GM21367 (cell line): ENCODE results near the gene S100A16.
"Not testable (repeated sequence)": the region's sequence is repeated elsewhere in the genome, so short reads cannot be mapped to it uniquely, and the experiment has no call there.

Experiments
- ATAC-seq: cut with Tn5 transposase; IDR thresholded peaks from one replicate; pipeline ENCODE4 v1.9.1; 2021; ENCODE audit not compliant: unreplicated experiment

Gene S100A16

DNA sequence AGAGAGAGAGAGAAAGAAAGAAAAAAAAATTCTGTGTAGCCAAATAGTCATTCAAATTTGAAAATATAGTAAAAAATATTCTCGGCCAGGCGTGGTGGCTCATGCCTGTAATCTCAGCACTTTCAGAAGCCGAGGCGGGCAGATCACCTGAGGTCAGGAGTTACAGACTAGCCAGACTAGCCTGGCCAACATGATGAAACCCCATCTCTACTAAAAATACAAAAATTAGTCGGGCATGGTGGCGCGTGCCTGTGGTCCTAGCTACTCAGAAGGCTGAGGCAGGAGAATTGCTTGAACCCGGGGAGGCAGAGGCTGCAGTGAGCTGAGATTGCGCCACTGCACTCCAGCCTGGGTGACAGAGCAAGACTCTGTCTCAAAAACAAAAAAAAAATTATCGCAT is 24.9 kb downstream of the S100A16 start:
- not testable (repeated sequence) for ATAC-seq

DNA sequence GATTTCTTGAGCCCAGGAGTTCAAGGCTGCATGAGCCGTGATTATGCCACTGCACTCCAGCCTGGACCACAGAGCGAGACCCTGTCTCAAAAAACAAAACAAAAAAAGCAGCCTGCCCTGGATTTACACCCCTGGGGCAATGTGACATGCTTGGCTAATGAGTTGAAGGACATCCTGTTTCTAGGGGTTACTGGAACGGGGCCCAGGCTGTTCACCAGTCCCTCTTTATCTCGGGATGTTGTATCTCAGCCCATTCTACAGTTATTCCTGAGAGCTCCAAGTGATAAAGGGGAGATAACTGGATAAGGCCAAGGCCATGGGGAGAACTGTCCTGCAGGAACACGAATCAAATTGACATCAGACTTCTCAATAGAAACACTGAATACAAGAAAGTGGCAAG is 25.6 kb downstream of the S100A16 start:
- no peak for ATAC-seq

DNA sequence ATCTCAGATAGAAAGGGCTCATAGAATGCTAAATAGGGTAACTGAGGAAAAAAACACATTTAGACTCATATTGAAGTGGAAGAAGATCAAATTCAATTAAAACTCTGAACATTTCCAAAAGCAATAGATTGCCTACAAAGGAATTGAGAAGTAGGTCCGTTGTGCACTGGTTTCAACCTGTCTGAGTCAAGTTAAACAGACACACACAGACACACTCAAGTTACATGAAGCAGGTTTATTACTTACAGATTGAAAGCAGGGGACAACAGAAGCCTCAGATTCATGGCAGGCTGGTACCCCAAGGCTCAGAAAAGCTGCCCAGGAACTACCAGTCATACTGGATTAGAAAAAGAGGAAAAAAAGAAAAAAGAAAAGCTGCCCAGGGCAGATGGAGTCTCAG is 26.6 kb downstream of the S100A16 start:
- ATAC-seq = no peak

DNA sequence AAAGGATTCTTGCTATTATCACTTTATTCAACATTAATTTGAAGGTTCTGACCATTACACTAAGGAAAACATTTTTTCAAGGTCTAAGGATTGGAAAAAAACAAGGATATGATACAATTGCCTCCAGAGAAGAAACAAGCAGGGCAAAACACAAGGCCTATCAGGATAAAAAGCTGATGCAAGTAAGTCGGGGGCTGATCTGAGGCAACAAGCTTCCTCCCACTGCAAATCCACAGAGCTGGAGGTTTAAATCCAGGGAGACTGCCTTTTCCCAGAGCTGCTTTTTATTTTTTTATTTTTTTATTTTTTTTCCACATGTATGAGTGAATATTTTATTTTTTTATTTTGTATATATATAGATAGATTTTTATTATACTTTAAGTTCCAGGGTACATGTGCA is 27.9 kb downstream of the S100A16 start:
- ATAC-seq = no peak

DNA sequence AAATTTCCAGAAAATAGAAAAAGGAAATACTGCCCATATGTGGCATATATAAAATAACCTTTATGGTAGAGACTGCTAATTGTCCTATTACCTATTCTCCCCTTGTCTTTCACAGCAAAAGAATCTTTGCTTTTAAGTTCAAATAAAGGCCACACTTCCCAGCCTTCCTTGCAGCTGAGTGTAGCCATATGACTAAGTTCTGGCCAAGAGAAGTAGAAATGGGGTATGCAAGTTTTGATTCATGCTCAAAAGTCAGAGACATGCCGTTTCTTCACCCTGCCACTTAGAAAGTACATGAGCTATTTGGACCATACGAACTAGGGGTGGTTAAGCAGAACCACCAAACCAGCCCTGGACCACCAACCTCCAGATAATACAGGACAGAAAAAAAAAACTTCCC is 29.0 kb downstream of the S100A16 start:
- ATAC-seq = no peak

DNA sequence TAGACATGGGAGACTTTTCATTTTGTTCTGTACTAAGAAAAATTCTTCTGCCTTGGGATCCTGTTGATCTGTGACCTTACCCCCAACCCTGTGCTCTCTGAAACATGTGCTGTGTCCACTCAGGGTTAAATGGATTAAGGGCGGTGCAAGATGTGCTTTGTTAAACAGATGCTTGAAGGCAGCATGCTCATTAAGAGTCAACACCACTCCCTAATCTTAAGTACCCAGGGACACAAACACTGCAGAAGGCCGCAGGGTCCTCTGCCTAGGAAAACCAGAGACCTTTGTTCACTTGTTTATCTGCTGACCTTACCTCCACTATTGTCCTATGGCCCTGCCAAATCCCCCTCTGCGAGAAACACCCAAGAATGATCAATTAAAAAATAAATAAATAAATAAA is 29.4 kb downstream of the S100A16 start:
- not testable (repeated sequence) for ATAC-seq

DNA sequence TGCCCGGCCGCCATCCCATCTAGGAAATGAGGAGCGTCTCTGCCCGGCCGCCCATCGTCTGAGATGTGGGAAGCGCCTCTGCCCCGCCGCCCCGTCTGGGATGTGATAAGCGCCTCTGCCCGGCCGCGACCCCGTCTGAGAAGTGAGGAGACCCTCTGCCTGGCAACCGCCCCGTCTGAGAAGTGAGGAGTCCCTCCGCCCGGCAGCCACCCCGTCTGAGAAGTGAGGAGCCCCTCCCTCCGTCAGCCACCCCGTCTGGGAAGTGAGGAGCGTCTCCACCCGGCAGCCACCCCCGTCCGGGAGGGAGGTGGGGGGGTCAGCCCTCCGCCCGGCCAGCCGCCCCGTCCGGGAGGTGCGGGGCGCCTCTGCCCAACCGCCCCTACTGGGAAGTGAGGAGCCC is 30.1 kb downstream of the S100A16 start:
- not testable (repeated sequence) for ATAC-seq

DNA sequence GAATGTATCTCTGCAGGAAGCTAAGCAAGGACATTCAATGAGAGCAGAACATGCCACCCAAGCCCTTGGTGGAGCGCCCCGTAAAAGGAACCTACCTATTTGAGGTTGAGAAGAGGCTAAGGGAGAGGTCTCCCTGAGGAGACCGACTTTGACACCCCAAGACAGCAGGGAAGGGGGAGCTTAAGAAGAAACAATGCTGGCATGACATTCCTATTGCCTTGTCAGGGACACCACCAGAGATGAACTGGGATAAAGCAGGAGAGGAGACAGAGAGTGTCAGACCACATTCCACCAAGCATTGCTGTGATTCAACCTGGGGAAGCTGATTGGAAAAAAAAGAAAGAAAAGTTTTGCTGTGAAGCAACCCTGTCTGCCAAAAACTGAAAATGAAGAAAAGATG is 34.0 kb downstream of the S100A16 start:
- ATAC-seq = no peak

DNA sequence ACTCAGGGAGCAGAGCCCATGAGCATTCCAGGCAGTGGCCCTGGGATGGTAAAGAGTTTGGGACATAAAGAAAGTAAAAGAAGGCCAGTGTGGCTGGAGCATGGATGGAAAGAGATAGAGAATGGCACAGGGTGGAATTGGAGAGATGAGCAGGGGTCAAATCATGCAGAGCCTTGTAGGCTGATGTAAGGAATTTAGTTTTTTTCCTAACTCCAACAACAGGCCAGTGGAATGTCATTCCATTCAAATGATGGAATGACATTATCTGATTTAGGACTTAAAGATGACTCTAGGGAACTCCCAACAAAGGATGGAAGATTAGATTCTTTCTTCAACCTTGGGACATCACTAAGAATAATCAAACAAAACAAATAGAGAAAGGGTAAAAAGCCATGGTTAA is 34.4 kb downstream of the S100A16 start:
- no peak for ATAC-seq

DNA sequence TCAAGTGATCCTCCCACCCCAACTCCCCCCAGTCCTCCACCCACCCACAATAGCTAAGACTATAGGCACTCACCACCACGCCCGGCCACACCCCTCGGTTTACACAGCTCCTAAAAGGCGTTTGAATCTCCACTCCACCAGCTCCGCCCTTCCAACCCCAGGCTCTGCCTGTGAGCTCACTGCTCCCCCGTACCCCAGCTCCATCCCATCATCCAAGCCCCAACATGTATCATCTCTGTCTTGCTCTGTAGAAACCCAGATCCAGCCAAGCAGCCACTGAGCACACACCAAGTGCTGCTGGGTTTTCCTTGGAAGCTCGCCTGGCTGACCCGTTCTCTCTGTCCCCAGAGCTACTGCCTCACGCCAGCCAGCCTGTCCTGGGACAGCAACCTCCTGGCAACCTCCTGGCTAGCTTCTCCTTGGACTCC is 35.3 kb downstream of the S100A16 start:
- ATAC-seq = no peak

DNA sequence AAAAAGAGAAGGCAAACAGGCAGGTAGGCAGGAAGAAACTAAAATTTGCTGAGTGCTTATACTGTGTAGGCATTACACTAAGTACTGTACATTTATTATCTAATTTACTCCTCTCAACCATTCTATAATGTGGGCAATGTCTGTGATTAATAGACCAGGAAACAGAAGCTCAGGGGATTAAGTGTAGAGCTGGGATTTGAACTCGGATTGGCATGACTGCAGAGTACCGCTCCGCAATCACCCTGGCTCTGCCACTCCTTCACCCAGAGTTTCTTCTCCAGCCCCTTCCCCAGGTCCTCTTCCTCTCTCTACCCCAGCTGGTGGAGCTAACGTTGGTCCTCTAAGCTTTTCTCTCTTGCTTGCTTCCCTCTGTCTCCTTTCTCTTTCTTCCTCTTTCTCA is 35.8 kb downstream of the S100A16 start:
- ATAC-seq = no peak

DNA sequence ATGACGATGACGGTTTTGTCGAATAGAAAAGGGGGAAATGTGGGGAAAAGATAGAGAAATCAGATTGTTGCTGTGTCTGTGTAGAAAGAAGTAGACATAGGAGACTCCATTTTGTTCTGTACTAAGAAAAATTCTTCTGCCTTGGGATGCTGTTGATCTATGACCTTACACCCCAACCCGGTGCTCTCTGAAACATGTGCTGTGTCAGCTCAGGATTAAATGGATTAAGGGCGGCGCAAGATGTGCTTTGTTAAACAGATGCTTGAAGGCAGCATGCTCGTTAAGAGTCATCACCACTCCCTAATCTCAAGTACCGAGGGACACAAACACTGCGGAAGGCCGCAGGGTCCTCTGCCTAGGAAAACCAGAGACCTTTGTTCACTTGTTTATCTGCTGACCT is 37.4 kb downstream of the S100A16 start:
- ATAC-seq = not testable (repeated sequence)

DNA sequence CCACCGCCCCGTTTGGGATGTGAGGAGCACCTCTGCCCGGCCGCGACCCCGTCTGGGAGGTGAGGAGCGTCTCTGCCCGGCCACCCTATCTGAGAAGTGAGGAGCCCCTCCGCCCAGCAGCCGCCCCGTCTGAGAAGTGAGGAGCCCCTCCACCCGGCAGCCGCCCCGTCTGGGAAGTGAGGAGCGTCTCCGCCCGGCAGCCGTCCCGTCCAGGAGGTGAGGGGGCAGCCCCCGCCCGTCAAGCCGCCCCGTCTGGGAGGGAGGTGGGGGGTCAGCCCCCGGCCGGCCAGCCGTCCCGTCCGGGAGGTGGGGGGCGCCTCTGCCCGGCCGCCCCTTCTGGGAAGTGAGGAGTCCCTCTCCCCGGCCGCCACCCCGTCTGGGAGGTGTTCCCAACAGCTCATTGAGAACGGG is 37.9 kb downstream of the S100A16 start:
- not testable (repeated sequence) for ATAC-seq

DNA sequence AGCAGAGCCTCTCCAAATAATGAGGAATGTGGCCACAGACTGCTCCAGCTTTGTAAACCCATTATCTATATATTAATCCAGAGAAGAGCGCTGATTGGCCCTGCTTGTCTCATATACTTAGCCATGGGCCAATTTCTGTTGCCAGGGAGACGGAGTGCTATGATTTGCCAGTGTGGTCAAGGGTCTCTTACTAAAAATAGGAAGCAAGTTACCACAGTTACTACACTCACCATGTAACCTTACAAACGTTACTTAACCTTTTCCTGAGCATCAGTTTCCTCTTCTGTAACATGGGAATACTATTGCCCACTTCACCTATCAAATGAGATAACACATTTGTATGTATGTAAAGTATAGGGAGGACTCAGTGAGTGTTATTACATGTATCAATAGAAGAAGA is 39.6 kb downstream of the S100A16 start:
- no peak for ATAC-seq

DNA sequence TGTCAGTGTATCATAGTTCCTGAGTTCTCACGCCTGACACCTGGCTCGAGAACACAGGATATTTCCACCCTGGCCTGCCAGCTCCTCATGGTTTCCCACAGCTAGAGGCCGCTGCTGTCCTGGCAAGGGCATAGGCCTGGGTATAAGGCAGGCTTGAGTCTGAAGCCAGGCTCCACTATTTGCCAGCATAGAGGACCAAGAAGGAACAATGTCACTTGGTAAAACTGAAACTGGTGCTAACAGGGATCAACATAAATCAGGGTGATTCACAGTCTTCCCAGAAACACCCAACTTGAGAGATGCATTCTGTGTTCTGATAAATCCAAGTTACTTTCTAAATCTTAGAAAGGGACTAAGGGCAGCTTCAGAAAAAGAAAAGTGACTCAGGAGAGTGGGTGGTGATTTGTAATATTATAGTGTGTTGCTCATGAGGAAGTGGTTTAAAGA is 40.3 kb downstream of the S100A16 start:
- ATAC-seq = no peak

DNA sequence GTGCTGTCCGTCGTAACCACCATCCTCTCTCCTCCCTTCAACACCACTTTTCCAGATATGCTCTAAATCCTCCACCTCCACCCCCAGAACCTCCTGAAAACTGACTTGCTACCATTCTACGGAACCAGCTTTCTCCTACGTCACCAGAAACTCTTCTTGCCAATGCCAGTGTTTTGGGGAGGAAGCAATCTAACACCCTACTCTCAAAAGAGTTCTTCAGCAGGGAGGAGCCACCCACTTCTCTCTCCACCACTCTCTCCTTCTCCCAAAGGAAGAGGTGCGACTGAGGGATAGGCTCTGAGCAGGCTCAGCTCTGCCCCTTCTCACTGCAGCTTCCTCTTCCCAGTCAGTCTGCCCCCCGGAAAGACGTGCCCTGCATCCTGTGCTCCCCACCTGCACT is 41.2 kb downstream of the S100A16 start:
- ATAC-seq = no peak

DNA sequence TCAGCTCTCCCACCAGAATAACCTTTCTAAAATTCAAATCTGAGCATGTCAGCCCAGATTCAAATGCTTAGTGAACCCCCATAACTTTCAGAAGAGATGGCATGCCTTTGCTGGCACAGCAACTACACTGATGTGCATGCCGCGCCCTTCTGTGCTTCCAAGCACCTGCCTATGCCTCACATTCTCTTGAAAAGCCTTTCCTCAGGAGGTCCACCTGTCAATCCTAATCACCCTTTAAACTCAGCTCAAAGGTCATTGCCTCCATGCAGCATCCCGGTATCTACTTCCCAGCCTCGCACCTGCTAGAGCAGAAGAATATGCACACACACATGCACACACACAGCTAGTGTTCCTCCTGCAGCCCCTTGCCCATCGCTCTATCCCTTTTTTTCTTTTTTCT is 42.1 kb downstream of the S100A16 start:
- no peak for ATAC-seq

DNA sequence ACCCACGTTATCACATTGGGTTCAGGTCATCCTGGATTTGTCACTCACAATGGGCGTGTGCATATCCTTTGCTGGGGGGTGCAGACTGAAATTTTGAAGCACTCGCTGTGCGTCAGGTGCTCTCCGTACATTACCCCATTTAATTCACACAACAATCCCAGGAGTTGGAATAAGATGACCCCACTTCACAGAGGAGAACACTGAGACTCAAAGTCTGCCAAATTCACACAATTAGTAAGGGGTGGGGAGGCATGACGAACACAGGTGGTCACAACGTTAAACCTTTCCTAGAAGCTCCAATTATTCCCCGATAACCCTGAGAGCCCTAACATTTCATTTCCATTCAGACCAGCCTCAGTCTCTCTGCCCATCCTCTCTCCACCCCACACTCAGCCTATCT is 43.5 kb downstream of the S100A16 start:
- no peak for ATAC-seq

DNA sequence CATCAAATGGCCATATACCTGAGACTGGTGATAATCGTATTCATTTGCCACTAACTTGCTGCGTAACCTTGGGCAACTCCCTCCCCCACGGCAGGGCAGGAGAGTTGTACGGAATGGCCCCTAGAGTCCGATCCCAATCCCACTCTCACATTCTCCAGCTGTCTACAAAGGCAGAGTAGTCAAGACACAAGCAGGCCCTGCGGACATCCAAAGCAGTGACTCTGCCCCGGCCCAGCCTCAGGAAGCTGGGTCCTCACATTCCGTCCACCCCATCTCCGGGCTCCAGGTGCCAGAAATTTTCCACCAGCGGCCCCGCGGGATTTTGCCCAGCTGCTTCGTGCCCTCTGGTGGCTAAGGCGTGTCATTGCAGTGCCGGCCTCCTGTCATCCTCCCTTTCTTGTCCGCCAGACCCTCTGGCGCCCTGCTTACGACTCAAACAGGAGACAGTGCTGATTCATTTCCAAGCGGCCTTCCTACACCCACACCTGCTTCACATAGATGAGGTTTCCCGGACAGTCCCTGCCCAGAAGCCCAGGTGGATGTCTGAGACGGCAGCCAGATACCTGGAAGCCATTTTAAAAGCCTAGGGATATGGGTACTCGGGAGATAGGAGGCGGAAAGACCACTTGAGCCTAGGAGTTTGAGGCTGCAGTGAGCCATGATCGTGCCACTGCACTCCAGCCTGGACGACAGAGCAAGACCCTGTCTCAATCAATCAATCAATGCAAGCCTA is 44.4 kb downstream of the S100A16 start:
- no peak for ATAC-seq

DNA sequence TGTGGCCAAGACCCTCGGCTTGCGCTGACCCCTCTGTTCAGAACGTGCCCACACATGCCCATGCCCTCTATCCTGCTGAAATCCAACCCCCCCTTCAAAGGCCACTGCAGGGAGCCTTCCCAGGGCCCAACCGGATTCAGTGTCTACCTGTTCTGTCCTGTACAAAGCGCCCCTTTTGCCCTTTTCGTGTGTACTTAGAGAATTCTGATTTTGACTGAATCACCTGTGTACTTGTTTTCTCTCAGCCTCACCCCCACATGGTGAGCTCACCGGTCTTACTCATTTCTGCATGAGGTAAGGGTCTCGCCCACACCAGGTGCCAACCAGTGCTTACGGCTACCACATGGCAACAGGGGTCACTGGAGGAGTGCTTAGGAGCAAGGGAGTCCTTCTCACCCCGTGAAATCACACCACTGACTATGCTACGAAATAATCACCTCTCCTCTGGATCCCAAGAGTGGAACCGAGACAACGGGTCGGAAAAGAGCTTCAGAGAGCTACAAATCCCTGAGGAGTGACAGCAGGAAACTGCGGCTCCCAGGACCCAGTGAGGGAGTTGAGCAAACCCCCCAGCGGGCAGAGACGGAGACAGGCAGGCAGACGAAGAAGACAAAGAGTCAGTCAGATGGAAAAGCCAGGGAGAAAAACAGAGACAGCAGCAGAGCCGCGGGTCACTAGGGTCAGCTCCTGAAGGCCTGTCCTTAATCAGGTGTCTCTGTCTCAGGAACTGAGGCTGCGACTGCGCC is 45.1 kb downstream of the S100A16 start:
- no peak for ATAC-seq

DNA sequence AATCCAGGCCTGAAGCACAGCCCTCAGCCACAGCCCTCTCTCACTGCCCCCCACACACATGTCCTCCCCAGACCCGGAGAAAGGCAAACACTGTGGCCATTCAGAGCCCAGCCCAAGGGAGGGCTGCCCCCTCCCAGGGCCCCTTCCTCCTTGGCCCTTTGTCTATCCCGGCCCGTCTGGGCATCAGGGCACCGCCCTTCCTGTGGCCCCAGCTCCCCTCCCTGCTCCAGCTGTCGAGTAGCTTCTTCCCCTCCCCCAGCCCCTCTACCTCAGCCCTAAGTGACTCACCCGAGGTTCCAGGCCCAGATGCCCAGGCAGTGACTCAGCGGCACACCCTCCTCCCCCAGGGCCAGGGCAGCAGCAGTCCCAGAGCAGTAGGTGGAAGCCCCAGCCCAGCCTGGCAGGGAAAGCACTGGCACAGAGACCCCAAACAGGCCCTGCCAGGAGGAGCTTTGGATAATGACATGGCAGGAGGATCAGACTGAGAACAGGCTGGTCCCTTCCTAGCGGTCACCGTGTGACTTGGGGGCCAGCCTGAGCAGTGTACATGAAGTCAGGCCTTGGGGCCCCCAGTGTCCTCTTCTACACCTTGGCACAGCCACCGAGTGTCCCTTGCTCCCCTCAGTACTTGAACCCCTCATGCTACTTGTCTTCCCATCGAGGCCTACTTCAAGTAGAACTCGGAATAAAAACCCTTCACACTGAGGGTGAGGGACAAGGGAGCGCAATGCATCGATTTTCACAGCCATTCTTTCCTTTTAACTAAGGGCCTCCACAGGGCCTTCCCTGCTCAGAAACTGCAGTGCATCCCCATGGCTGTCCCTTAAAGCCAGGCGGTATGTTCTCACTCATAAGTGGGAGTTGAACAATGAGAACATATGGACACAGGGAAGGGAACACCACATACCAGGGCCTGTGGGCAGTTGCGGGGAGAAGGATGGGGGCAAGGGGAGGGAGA is 46.2 kb downstream of the S100A16 start:
- ATAC-seq = peak; percentile 38
